Choroid plexus epithelial cell (primary cell): ENCODE results near the gene KIAA1755.

ENCODE experiments used
- DNase-seq: peaks from one replicate; pipeline ENCODE4 v3.0.0-alpha.2; 2010; ENCODE audit warnings: low read depth
- H3K4me3 ChIP-seq: 2 replicates; pipeline ENCODE4 v1.5.1; 2011; ENCODE audit warnings: low read depth, mild to moderate bottlenecking, control low read depth, low read length, moderate library complexity
- TF ChIP-seq, protein P1 (sequence below): conservative IDR thresholded peaks from 2 replicates; pipeline ENCODE4 v1.5.1; 2011; ENCODE audit warnings: low read depth, mild to moderate bottlenecking, control low read depth, inconsistent platforms, low read length, moderate library complexity

KIAA1755 gene

DNA sequence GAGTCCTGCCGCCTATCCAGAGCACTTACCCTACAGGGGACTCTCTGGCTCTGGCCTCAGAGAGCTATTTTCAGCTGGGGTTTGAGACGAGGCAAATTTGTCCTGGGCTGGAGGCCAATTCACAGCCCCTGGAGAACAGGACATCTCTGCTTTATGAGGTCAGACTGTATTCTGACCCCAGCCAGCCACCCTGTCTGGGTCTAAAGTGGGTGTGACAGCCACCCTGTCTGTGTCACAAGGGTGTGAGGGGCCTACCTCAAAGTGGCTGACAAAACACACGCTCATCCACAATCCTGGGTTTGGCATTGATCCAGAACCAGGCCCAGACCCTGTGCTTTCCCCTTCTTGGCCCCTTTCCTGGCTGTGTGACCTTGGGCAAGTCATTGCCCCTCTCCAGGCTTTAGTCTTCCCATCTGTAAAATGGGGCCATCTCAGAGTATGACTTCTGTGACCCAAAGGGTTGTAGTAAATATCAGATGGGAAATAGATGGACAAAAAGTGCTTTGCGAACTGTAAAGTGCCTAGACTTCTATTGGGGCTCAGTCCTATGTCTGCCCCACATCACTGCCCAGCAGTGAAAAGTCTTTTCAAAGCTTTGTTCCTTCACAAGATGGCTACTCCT lies 51.4 kb downstream of the KIAA1755 start:
- TF ChIP-seq, protein P1, sequence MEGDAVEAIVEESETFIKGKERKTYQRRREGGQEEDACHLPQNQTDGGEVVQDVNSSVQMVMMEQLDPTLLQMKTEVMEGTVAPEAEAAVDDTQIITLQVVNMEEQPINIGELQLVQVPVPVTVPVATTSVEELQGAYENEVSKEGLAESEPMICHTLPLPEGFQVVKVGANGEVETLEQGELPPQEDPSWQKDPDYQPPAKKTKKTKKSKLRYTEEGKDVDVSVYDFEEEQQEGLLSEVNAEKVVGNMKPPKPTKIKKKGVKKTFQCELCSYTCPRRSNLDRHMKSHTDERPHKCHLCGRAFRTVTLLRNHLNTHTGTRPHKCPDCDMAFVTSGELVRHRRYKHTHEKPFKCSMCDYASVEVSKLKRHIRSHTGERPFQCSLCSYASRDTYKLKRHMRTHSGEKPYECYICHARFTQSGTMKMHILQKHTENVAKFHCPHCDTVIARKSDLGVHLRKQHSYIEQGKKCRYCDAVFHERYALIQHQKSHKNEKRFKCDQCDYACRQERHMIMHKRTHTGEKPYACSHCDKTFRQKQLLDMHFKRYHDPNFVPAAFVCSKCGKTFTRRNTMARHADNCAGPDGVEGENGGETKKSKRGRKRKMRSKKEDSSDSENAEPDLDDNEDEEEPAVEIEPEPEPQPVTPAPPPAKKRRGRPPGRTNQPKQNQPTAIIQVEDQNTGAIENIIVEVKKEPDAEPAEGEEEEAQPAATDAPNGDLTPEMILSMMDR, result no peak
- DNase-seq, result peak; percentile 32
- H3K4me3 ChIP-seq, result no peak overlapping the region

DNA sequence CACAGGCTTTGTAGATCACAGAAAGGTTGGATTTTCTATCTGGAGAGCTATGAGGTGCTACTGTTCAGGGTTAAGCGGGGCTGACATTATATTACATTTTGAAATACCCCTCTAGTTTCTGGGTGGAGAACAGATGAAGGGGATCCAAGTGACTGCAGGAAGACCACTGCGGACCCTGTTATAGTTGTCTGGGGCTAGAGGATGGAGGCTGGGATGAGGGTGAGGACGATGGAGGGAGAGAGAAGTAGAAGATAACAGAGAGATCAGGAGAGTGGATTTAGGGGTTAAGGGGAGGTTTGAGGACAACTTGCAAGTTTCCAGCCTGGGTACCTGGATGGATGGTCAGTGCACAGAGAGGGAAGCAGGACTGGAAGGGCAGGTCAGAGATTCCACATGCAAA lies 52.0 kb downstream of the KIAA1755 start:
- TF ChIP-seq, protein P1, result no peak
- DNase-seq, result no peak
- no peak overlapping the region for H3K4me3 ChIP-seq

DNA sequence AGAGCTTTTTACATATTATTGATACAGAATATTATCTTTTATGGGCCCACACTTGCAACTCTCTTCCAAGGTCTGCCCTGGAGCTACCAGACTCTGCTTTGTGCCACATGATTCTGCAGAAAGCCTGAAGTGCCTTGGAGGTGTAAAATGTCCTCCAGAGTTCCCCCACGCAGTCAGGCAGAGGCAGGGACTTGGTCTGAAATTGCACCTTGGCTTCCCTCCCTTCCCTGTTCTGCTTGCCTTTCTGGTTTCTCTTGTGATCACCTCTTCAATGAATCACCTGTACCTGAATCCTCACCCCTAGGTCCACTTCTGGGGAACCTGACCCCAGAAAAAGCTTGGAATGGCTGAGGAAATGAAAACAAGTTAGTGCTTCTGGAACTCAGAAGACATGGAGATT lies 52.4 kb downstream of the KIAA1755 start:
- no peak for DNase-seq
- H3K4me3 ChIP-seq, result no peak overlapping the region
- TF ChIP-seq, protein P1, result no peak

DNA sequence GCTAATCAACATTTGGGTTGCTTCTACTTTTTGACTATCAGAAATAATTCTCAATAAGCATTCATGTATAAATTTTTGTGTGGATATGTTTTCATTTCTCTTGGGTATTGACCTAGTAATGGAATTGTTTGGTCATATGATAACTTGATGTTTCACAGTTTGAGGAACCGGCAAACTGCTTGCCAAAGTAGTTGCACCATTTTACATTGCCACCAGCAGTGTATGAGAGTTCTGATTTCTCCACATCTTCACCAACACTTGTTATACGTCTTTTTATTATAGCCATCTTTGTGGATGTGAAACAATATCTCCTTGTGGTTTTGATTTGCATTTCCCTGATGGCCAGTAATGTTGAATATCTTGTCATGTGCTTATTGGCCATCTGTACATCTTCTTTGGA lies 52.9 kb downstream of the KIAA1755 start:
- no peak overlapping the region for H3K4me3 ChIP-seq
- TF ChIP-seq, protein P1, result no peak
- peak; percentile 4 for DNase-seq

DNA sequence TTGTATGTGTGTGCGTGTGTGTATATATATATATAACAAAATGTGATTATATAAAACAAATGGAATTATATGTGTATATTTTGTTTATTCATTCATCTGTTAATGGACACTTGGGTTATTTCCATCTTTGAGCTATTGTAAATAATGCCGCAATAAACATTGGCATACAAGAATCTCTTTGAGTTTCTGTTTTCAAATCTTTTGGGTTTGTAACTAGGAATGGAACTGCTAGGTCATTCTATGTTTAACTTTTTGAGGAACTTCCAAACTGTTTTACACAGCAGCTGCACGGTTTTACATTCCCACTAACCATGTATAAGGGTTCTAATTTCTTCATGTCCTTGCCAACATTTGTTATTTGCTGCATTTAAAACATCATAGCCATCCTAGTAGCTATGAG lies 55.5 kb downstream of the KIAA1755 start:
- DNase-seq, result no peak
- H3K4me3 ChIP-seq, result no peak overlapping the region
- TF ChIP-seq, protein P1, result no peak

DNA sequence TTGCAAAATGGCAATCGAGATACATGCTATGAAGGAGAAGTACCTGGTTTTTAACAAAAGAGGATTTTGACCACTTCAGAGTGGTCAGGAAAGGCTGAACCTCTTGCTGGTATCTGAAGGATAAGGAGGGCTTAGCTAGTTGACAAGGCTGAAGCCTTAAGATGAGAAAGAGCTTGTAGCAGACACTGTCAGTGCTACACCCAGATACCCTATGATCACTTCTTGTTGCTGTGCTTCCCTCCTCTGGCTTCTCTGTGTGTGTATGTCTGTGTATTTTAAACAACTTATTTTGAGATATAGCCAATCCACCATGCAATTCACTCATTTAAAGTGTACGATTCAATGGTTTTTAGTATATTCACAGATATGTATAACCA lies 56.6 kb downstream of the KIAA1755 start:
- no peak overlapping the region for H3K4me3 ChIP-seq
- TF ChIP-seq, protein P1, result no peak
- no peak for DNase-seq

DNA sequence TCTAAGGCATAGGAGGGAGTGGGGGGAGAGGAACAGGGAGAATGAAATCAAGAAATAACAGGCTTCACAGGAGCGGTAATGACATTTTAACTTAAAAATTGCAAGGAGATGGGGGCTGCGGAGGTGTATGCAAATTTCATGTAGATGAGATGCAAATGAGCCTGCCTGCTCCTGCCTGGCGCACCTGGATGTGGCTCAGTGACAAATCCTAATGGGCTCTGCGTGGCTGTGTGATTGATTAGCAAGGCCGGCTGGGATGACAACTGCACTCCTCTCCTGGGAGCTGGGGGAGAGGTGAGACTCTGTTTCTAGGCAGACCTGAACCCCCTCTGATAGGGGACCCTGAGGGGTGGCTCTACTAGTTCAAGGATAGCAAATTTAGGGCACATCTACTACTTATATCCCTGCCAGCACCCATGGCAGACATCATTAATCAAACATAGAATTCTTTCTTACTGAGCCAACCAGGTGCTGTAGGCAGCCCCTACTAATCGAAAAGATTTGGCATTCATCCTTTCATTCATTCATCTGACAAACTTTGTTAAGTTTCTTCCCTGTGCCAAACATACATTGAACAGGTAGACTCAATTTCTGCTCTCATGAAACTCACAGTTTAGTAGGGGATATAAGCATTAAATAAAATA lies 57.1 kb downstream of the KIAA1755 start:
- no peak for DNase-seq
- TF ChIP-seq, protein P1, result no peak
- H3K4me3 ChIP-seq, result no peak overlapping the region
